HCT116 (cell line): ENCODE measurements around the gene ABHD12B. TPM values are rescaled to one million over a fixed set of nuclear protein-coding genes. Genes with fewer than 3 reads are reported as not detected.

ENCODE experiments used
- ATAC-seq: fragments of 200-7000 bp; cut with Tn5 transposase; 2 replicates; pipeline ENCODE4 v1.9.1; 2020; ENCODE audit warnings: mild to moderate bottlenecking, moderate library complexity
- BruUV-seq: library from RNA; stranded (reverse); fragments of 400-500 nt; replicated peaks from 2 replicates; lab custom pipeline; 2021; lab: Mats Ljungman, UMichigan
- CTCF ChIA-PET: fragments of 300-600 bp; sonication (Branson Sonifier 250); formaldehyde crosslinking; loops from one replicate; lab custom pipeline; 2021; ENCODE audit warnings: antibody characterized with exemption; lab: Charles Lee
- POLR2A ChIA-PET: fragments of 300-600, 350-600 bp; sonication (Branson Sonifier 250); formaldehyde crosslinking; loops from one replicate; lab custom pipeline; 2021; ENCODE audit warnings: antibody characterized with exemption; lab: Charles Lee
- RAD21 ChIA-PET, 2 experiments: fragments of 300-600 bp; sonication (Branson Sonifier 250); formaldehyde crosslinking; loops; one replicate each; lab custom pipeline; 2023; ENCODE audit warnings: low total read pairs in 2 of 2; ENCODE audit not compliant: uncharacterized antibody in 2 of 2, unreplicated experiment in 2 of 2, low non-redundant PET in 1 of 2; lab: Charles Lee
- DNase-seq: peaks from one replicate; pipeline ENCODE4 v3.0.0-alpha.2; 2010; ENCODE audit warnings: low read depth, low spot score
- H2AFZ ChIP-seq: fragments of 200-600 bp; shearing (Covaris generic), sonication (generic); 2 replicates; pipeline ENCODE4 v1.6.1; 2017; ENCODE audit warnings: low read depth, mixed run types, mixed read lengths, antibody characterized with exemption, low read length; ENCODE audit not compliant: poor library complexity, severe bottlenecking
- H3K27ac ChIP-seq: 2 replicates; pipeline ENCODE4 v1.5.1; 2012; ENCODE audit warnings: low read depth, low read length
- H3K27me3 ChIP-seq: fragments of 200-600 bp; sonication (generic); 2 replicates; pipeline ENCODE4 v1.6.1; 2016; ENCODE audit warnings: mixed run types, low read length, mixed read lengths; ENCODE audit not compliant: insufficient read depth
- H3K36me3 ChIP-seq, 2 experiments: fragments of 200-500 bp in 1 of 2; fragments of 200-600 bp in 1 of 2; sonication (Bioruptor generic) in 1 of 2; sonication (generic) in 1 of 2; 2 replicates each; pipeline versions ENCODE4 v1.5.1 to v1.6.1; 2014 to 2016; ENCODE audit warnings: low read length in 2 of 2, inconsistent platforms in 1 of 2, mixed read lengths in 1 of 2, mixed run types in 1 of 2; ENCODE audit not compliant: insufficient read depth in 2 of 2, control insufficient read depth in 1 of 2
- H3K4me1 ChIP-seq, 2 experiments: fragments of 200-600 bp in 1 of 2; sonication (generic) in 1 of 2; 2 replicates each; pipeline versions ENCODE4 v1.5.1 to v1.6.1; 2012 to 2017; ENCODE audit warnings: low read length in 2 of 2, inconsistent platforms in 1 of 2, mild to moderate bottlenecking in 1 of 2, mixed read lengths in 1 of 2, mixed run types in 1 of 2, moderate library complexity in 1 of 2; ENCODE audit not compliant: insufficient read depth in 2 of 2, control insufficient read depth in 1 of 2
- H3K4me2 ChIP-seq: fragments of 200-600 bp; sonication (generic); 2 replicates; pipeline ENCODE4 v1.6.1; 2017; ENCODE audit warnings: mixed run types, low read length, mixed read lengths
- H3K4me3 ChIP-seq, 2 experiments: fragments of 200-600 bp in 1 of 2; sonication (generic) in 1 of 2; replicated peaks in 1 of 2; 2 replicates each; pipeline ENCODE4 v1.5.1; 2011 to 2016; ENCODE audit warnings: low read length in 2 of 2, control low read depth in 1 of 2, low read depth in 1 of 2, mild to moderate bottlenecking in 1 of 2, mixed read lengths in 1 of 2, mixed run types in 1 of 2
- H3K79me2 ChIP-seq: fragments of 200-600 bp; sonication (generic); 2 replicates; pipeline ENCODE4 v1.6.1; 2017; ENCODE audit warnings: mild to moderate bottlenecking, mixed run types, low read length, moderate library complexity, mixed read lengths; ENCODE audit not compliant: insufficient read depth
- H3K9ac ChIP-seq: fragments of 200-600 bp; sonication (generic); 2 replicates; pipeline ENCODE4 v1.6.1; 2016; ENCODE audit warnings: low read length, mixed read lengths
- H3K9me2 ChIP-seq: fragments of 200-600 bp; sonication (generic), shearing (Covaris generic); 2 replicates; pipeline ENCODE4 v1.6.1; 2017; ENCODE audit warnings: mixed run types, mild to moderate bottlenecking, moderate library complexity; ENCODE audit not compliant: insufficient read depth
- H3K9me3 ChIP-seq, 2 experiments: fragments of 200-500 bp in 1 of 2; fragments of 200-600 bp in 1 of 2; sonication (Bioruptor generic) in 1 of 2; sonication (generic) in 1 of 2; 2 replicates each; pipeline ENCODE4 v1.6.1; 2014 to 2017; ENCODE audit warnings: low read length in 2 of 2, mixed read lengths in 2 of 2, inconsistent platforms in 1 of 2, low read depth in 1 of 2, mild to moderate bottlenecking in 1 of 2, mixed run types in 1 of 2, moderate library complexity in 1 of 2; ENCODE audit not compliant: control insufficient read depth in 1 of 2, insufficient read depth in 1 of 2
- H4K20me1 ChIP-seq: fragments of 200-600 bp; sonication (generic), shearing (Covaris generic); 2 replicates; pipeline ENCODE4 v1.6.1; 2017; ENCODE audit warnings: mixed run types, mild to moderate bottlenecking, moderate library complexity; ENCODE audit not compliant: insufficient read depth
- CBX3 ChIP-seq: IDR thresholded peaks from 2 replicates; pipeline ENCODE4 v1.6.1; 2012; ENCODE audit warnings: low read depth
- CEBPB ChIP-seq: IDR thresholded peaks from 2 replicates; pipeline ENCODE4 v1.6.1; 2012; ENCODE audit warnings: low read depth
- EGR1 ChIP-seq: IDR thresholded peaks from 2 replicates; pipeline ENCODE4 v1.6.1; 2012; ENCODE audit warnings: low read depth
- ELF1 ChIP-seq: IDR thresholded peaks from 2 replicates; pipeline ENCODE4 v1.6.1; 2012; ENCODE audit warnings: low read depth, borderline replicate concordance
- EZH2phosphoT487 ChIP-seq: fragments of 200-600 bp; IDR thresholded peaks from 2 replicates; pipeline ENCODE4 v1.6.1; 2018; ENCODE audit warnings: antibody characterized with exemption, borderline replicate concordance
- FOSL1 ChIP-seq: IDR thresholded peaks from 2 replicates; pipeline ENCODE4 v1.6.1; 2012; ENCODE audit warnings: low read depth
- JUND ChIP-seq: IDR thresholded peaks from 2 replicates; pipeline ENCODE4 v1.6.1; 2012
- POLR2A ChIP-seq: IDR thresholded peaks from 2 replicates; pipeline ENCODE4 v1.7.0; 2011; ENCODE audit warnings: borderline replicate concordance; ENCODE audit not compliant: insufficient read depth, insufficient read length; ENCODE audit errors: extremely low read depth
- POLR2AphosphoS5 ChIP-seq: IDR thresholded peaks from 2 replicates; pipeline ENCODE4 v1.6.1; 2011; ENCODE audit warnings: mild to moderate bottlenecking, low read depth, low read length, moderate library complexity
- SIN3A ChIP-seq: IDR thresholded peaks from 2 replicates; pipeline ENCODE4 v1.6.1; 2012; ENCODE audit warnings: low read depth
- SP1 ChIP-seq: IDR thresholded peaks from 2 replicates; pipeline ENCODE4 v1.6.1; 2012; ENCODE audit warnings: low read depth
- SRF ChIP-seq: IDR thresholded peaks from 2 replicates; pipeline ENCODE4 v1.6.1; 2012; ENCODE audit warnings: low read depth
- TCF7L2 ChIP-seq: IDR thresholded peaks from 2 replicates; pipeline ENCODE4 v1.7.0; 2011; ENCODE audit warnings: borderline replicate concordance, inconsistent platforms; ENCODE audit not compliant: insufficient read depth, insufficient read length; ENCODE audit errors: extremely low read depth
- YY1 ChIP-seq: IDR thresholded peaks from 2 replicates; pipeline ENCODE4 v1.6.1; 2011; ENCODE audit warnings: low read length, low read depth, moderate library complexity, mild to moderate bottlenecking; ENCODE audit not compliant: insufficient replicate concordance; ENCODE audit errors: extremely low read depth
- ZFX ChIP-seq: fragments of 450-650 bp; IDR thresholded peaks from 2 replicates; pipeline ENCODE4 v1.6.1; 2017
- ZNF274 ChIP-seq: fragments of 200-500 bp; sonication (Bioruptor generic); IDR thresholded peaks from 2 replicates; pipeline ENCODE4 v1.6.1; 2014; ENCODE audit warnings: mild to moderate bottlenecking, low read depth, low read length, inconsistent platforms
- intact Hi-C: fragments of 100-400 bp; cut with micrococcal nuclease; formaldehyde crosslinking; loops from 2 replicates; pipeline ENCODE4 v1.10.0; 2022
- total RNA-seq: library from RNA; stranded (reverse); gene quantifications from one replicate; pipeline ENCODE4 v1.2.1, GENCODE V29; 2021; ENCODE audit not compliant: unreplicated experiment
- TF ChIP-seq, protein P1 (sequence below): IDR thresholded peaks from 2 replicates; pipeline ENCODE4 v1.6.1; 2012
- TF ChIP-seq, protein P2 (sequence below), 3 experiments: fragments of 200-600 bp in 1 of 3; sonication (generic) in 1 of 3; IDR thresholded peaks in 2 of 3; conservative IDR thresholded peaks in 1 of 3; 2 replicates each; pipeline ENCODE4 v1.5.1; 2012 to 2017; ENCODE audit warnings: low read depth in 2 of 3, low read length in 2 of 3, antibody characterized with exemption in 1 of 3, borderline replicate concordance in 1 of 3, control low read depth in 1 of 3, mild to moderate bottlenecking in 1 of 3, mixed read lengths in 1 of 3, mixed run types in 1 of 3, moderate library complexity in 1 of 3; ENCODE audit not compliant: insufficient read depth in 1 of 3
- TF ChIP-seq, protein P3 (sequence below): IDR thresholded peaks from 2 replicates; pipeline ENCODE4 v1.6.1; 2012

Gene ABHD12B
- total RNA-seq, 1 experiment from 2014 or later: 0.74 TPM

DNA sequence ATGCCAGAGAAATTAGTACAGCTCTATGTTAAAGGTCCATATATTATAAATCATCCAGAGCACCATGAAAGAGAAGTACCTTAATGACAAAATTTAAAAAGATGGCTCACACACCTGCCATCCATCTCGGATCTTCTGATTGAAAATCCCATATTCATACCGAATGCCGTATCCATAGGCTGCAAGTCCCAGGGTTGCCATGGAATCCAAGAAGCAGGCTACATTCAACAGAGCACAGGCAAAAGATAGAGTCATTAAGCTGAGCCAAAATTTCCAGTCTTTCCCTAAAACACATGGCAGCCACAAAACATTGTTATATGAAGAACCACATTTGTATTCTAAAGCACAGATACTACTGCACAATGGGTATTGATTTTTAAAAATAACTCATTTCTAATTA lies 59.7 kb downstream of the ABHD12B start:
- Histone ChIP-seq H2AFZ (no peak overlapping the region), H3K9ac (no peak overlapping the region), H3K36me3 (peaks cover 57 to 60% of the 10 kb centered on the region in 2 experiments), H3K27ac (no peak overlapping the region), H3K9me3 (no peaks in the 10 kb centered on the region), H3K79me2 (peaks cover 30% of the 10 kb centered on the region; the same call in 1 of the 2 replicates), H3K27me3 (no peaks in the 10 kb centered on the region), H4K20me1 (0 out of 2 replicates have a peak, but pooled peaks cover 3% of the 10 kb centered on the region), H3K4me1 (no peaks in the 10 kb centered on the region), H3K4me2 (no peak overlapping the region), H3K4me3 (no peak overlapping the region), H3K9me2 (no peaks in the 10 kb centered on the region)
- ChIA-PET CTCF (no interaction called here), POLR2A (interaction anchor here (1.6 kb wide), 1 partner anchor 13 kb away, joined by 11 read pairs; the partner anchor contains the start of gene PYGL), RAD21 (no interaction called here)
- intact Hi-C loops: no loop called here
- no peak for ATAC-seq
- no peak for TF ChIP-seq JUND
- no peak for TF ChIP-seq ZNF274
- TF ChIP-seq, protein P1, sequence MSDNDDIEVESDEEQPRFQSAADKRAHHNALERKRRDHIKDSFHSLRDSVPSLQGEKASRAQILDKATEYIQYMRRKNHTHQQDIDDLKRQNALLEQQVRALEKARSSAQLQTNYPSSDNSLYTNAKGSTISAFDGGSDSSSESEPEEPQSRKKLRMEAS: no peak
- no peak for TF ChIP-seq POLR2A
- TF ChIP-seq TCF7L2: no peak
- TF ChIP-seq ELF1: no peak
- TF ChIP-seq EZH2phosphoT487: no peak
- no peak for TF ChIP-seq SP1
- TF ChIP-seq SIN3A: no peak
- TF ChIP-seq CBX3: no peak
- no peak for TF ChIP-seq YY1
- TF ChIP-seq ZFX: no peak
- TF ChIP-seq, protein P2, sequence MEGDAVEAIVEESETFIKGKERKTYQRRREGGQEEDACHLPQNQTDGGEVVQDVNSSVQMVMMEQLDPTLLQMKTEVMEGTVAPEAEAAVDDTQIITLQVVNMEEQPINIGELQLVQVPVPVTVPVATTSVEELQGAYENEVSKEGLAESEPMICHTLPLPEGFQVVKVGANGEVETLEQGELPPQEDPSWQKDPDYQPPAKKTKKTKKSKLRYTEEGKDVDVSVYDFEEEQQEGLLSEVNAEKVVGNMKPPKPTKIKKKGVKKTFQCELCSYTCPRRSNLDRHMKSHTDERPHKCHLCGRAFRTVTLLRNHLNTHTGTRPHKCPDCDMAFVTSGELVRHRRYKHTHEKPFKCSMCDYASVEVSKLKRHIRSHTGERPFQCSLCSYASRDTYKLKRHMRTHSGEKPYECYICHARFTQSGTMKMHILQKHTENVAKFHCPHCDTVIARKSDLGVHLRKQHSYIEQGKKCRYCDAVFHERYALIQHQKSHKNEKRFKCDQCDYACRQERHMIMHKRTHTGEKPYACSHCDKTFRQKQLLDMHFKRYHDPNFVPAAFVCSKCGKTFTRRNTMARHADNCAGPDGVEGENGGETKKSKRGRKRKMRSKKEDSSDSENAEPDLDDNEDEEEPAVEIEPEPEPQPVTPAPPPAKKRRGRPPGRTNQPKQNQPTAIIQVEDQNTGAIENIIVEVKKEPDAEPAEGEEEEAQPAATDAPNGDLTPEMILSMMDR (IDR thresholded peaks at IDR 0.05 in 2 of 3, conservative IDR thresholded peaks at IDR 0.05 in 1 of 3; ENCODE audit: borderline replicate concordance in 1 of 3, insufficient read depth in 1 of 3, low read depth in 2 of 3, low read length in 2 of 3): no peak
- TF ChIP-seq, protein P3, sequence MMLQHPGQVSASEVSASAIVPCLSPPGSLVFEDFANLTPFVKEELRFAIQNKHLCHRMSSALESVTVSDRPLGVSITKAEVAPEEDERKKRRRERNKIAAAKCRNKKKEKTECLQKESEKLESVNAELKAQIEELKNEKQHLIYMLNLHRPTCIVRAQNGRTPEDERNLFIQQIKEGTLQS: no peak
- TF ChIP-seq CEBPB: no peak
- TF ChIP-seq EGR1: no peak
- no peak for TF ChIP-seq FOSL1
- TF ChIP-seq POLR2AphosphoS5: no peak
- TF ChIP-seq SRF: no peak
- DNase-seq: no peak
- BruUV-seq: no TSS peak
